Measurements from ENCODE around the gene TRAF3IP1.

Gene TRAF3IP1

DNA sequence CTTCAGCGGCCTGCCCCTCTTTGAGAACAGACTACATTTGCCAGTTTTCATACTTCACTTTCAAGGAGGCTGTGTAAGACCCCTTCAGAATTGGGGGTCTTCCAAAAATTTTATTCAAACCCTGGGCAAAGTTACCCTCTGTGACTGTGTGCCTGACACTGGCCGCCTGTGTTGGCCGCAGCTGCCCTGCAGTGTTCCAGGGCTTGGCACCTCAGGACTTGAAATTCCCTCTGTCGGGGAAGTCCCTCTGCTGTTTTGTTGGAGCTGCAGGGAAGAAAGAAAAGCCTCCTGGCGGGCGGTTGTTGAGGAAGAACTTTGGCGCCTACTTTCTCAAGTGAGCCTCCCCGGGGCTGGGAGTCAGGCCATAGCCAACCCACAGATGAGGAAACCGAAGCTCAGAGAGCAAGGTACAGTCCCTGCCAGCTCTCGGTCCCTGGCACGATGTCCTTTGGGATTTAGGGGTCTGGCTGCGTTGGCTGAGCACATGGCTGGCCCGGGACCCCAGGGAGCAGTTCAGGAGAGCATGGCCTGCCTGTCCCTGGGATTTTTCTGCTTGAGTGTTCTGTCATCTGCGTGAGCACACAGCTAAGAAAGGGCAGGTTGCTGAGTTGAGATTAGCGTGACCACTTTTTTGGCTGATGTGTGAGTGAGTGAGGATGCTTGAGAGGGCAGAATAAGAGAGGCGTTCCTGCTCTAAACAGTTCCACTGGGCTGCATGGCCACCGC is 88.5 kb downstream of the TRAF3IP1 start:
- no peak for DNase-seq (ENCODE audit: low spot score)

DNA sequence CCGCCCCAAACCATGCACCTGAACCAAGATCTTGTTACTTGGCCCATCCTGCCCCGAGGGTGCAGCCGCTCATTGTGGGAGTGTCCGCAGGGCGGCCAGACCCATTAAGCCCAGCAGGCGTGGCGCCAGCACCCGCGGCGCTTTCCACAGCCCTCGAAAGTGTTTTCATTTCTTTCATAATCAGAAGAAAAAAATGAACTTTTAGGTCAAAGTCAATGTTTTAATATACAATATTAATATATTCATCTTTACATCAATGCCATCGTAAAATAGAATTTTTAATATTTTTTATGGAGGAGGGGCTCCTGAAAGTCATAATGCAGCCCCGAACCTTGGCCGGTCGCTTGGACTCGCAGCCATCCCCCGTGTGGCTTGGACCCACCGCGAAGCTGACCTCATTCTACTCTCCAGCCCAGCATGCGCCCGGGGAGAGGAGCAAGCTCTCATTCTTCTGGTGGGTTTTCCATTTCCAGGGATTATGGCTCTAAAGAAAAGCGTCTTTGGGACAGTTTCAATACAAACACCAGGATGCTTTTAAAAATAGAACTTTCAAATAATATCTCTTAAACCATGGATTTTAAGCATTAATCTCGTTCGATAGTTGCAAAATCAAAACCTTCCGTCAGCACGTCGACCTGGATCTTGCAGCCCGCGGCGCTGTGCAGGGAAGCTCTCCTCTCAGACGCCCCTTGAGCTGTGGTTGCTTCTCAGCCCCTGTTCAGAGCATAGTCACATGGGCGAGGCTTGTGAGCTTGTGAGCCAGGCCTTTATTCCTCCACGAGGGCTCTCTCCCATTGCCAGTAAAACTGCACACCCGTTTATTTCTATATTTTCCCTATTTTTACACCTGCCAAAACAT is 89.3 kb downstream of the TRAF3IP1 start:
- no peak for DNase-seq (ENCODE audit: low spot score)

DNA sequence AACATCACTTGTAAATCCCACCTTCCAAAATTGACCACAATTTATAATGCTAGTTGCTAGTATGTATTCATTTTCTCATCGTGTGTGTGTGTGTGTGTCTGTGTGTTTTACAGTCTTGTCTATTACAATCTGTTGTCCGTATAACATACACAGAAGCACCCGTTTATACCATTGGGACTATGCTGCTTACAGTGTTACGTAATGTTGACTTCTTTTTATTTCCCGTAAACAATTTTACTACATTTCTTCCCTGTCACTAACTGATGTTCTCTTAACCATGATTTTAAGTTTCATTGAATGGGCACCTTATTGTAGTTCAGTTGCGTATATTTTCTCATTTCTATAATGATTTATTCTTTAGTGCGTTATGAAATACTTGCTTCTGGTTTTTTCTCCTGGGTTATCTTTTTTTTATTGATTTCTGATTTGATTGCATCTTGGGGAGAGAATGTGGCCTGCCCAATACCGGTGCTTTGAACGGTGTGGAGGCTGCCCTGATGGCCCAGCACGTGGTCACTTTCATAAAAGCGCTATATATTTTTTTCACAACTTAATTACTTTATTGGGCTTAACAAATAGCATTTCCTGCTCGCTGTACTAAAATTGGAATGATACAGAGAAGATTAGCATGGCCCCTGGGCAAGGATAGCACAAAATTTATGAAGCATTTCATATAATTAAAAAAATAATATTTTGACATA is 91.9 kb downstream of the TRAF3IP1 start:
- no peak for DNase-seq (ENCODE audit: low spot score)

- DNase-seq (ENCODE audit: low spot score) = no peak
Observed at GRCh38 chr2:238413368-238413767, 93.0 kb downstream of the TRAF3IP1 start.

DNA sequence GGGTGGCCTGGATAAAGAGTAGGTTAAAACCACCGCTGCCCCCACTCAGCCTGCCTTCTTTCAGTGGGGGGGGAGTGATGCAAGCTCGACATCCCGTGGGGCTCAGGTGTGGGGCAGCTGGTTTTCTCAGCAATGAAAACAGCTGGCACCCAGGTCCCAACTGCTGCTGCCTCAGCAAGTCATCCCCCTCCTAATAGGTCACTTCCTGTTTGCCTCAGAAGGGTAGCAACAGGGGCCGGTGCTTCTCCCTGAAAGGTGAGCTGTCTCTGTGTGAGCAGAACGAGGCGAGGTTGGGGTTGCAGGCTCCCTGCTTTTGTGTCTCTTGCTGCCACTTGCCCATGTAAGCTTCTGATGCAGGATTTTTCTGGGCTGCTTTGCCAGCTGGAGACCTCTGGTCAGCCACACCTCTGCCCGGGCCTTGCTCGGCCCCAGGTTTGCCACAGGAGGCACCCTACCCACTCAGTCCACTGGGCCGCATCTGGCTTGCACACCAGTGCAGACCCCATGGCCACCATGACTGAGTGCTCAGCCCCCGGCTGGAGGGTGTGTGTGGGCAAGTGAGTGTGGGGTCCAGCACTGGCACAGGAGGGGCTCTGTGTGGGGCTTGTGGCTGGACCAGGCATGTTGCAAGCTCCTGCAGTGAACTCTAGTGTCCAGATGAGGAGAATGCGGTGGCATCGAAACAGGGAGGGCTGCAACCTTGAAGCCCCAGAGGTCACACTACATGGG is 94.9 kb downstream of the TRAF3IP1 start:
- DNase-seq (ENCODE audit: low spot score) = no peak

- DNase-seq (ENCODE audit: low spot score) = no peak
Observed at GRCh38 chr2:238415893-238416292, 95.6 kb downstream of the TRAF3IP1 start.

- DNase-seq (ENCODE audit: low spot score) = no peak
Observed at GRCh38 chr2:238418196-238418998, 98.1 kb downstream of the TRAF3IP1 start.

DNA sequence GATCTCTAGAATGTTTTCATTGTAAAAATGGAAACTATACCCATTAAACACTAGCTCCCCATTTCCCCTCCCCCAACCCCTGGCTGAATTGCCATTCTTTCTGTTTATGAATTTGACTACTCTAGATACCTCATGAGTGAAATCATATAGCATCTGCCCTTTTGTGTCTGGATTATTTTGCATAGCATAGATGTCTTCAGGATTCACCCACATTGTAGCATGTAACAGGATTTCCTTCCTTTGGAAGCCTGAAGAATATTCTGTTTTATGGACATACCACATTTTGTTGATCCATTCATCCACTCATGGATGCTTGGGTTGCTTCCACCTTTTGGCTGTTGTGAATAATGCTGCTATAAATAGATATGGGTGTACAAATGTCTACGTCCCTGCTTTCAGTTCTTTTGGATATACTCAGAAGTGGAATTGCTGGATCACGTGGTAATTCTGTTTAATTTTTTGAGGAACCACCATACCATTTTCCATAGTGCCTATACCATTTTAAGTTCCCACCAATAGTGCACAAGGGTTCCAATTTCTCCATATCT is 98.8 kb downstream of the TRAF3IP1 start:
- DNase-seq (ENCODE audit: low spot score) = no peak

- no peak for DNase-seq (ENCODE audit: low spot score)
Observed at GRCh38 chr2:238420442-238420841, 100.1 kb downstream of the TRAF3IP1 start.

DNA sequence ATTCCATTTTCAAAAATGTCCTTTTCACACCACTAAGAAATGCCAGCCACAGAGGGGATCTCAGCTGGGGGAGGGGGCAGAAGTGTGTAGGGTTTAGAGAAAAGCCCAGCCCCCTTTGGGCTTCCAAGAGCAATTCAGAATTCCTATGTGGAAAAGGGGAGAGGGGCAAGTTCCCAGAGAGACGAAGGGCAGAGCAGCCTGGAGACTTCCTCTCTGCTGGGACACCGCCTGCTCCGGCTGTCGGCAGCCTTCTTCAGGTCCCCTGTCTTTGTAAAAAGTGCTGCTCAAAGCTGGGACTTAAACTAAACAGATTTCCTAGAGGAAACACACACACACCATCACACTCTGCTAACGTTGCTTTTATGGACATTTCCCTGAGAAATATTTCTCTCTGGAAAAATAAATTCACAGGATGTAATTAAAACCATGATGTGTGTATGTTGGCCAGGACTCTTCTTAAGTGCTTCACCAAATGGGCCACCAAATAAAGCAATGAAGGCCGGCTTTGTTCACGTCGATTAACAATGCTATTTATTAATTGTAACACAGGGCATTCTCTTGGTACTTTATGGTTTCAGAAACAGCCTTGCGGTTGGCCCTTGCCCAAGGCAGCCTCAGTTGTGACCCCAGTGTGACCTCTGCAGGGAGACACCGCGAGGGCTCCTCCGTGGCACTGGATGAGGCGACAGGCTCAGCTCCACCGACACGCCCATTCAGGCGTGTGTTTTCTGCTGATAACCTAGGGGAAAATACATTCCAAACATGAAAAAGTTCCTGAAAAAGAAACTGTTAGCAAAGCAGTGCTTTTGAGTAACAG is 100.8 kb downstream of the TRAF3IP1 start:
- DNase-seq (ENCODE audit: low spot score) = no peak

DNA sequence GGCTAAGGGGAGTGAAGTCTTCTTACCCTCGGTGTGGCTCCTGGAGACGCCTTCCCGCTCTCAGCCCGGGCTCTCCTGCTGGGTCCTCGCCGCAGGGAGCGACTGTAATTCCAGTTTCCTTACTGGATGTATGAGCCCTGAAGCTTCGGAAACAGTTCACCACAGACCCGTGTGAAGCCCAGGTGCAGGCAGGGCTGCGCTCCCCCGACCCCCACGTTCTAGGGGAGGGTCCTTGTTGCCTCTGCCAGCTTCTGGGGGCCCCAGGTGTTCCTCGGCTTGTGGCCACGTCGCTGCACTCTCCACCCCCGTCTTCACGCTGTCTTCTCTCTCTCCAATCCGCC is 101.3 kb downstream of the TRAF3IP1 start:
- no peak for DNase-seq (ENCODE audit: low spot score)

DNA sequence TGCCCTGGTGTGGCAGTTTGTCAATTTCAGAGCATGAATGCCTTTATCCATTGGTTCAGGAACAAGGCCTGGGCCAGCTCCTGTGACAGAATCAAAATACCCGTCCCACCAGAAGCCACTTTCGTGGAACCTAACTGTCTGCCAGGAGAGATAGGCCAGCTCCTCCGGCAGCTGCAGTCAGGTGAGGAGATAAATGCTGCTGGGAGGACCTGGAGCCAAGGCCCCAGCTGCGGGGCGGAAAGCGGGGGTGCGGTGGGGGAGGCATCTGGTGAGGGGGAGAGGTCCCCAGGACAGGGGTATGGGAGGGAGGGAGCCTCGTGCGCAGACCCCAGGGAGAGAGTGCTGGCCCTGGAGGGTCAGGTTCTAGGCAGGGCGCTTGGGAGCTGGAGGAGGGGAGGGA is 102.0 kb downstream of the TRAF3IP1 start:
- no peak for DNase-seq (ENCODE audit: low spot score)

GRCh38 chr2:238422940-238423339 is 102.6 kb downstream of the TRAF3IP1 start:
- no peak for DNase-seq (ENCODE audit: low spot score)

GRCh38 chr2:238423561-238424312 is 103.4 kb downstream of the TRAF3IP1 start:
- DNase-seq (ENCODE audit: low spot score) = no peak

- no peak for DNase-seq (ENCODE audit: low spot score)
Observed at GRCh38 chr2:238424313-238424700, 104.0 kb downstream of the TRAF3IP1 start.

DNA sequence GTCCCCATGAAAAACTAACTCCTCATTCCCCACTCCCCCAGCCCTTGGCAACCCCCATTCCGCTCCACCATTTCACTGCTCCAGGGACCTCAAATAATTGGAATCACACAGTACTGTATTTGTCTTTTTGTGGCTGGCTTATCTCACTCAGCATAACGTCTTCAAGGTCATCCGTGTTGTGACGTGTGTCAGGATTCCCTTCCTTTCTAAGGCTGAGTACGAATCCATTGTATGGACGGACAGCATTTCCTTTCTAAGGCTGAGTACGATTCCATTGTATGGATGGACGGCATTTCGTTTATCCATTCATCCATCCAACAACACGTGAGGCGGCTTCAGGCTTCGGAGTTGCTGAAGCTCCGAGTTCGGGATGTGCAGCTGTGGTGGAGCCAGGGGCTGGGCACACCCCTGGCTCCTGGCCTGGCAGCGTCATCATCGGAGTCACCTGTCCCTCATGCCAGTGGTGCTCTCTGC is 105.2 kb downstream of the TRAF3IP1 start:
- DNase-seq (ENCODE audit: low spot score) = no peak

DNA sequence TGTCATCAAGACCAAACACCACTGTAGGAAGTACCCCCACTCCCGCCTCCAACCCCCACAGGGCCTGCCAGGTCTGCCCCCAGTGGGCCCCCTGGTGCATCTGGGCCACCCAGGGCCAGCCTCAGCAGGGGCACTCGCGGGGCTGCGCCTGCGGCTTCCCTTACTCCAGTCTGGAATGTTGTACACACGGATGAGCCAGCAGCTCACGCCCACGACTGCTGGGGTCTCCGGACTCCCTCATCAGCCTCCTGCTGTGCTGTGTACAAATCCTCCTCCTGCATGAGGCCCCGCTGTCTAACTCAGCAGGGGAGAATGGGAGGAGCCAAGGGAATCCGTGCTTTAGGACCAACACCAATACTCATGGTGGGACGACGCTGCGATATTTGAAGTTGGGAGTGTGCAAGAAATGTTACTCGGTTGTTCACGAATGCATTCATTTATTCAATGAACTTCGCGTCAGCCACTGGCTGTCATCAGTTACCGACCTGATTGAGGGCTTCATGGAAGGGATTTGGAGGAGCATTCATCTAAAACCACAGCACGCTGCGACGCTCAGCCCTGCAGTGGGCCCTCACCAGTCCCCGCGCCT is 105.8 kb downstream of the TRAF3IP1 start:
- DNase-seq (ENCODE audit: low spot score) = peak; percentile 92

- DNase-seq (ENCODE audit: low spot score) = peak; percentile 85
Observed at GRCh38 chr2:238426568-238427434, 106.5 kb downstream of the TRAF3IP1 start, which contains the start of gene ASB1. Gene ASB1 (plus strand): TSS chr2:238426927. CDS start chr2:238427071, 144 bp downstream.

Measured in HuH-7 (cell line).